IMR-90 (cell line): ENCODE data around the gene TMEM63A. TPM values are rescaled to one million over a fixed set of nuclear protein-coding genes. Genes with fewer than 3 reads are reported as not detected.

Experiments used
- ATAC-seq: fragments of 200-7000 bp; cut with Tn5 transposase; 2 replicates; pipeline ENCODE4 v1.9.1; 2020; ENCODE audit warnings: low read depth, mild to moderate bottlenecking, moderate library complexity
- BruUV-seq: library from RNA; stranded (reverse); fragments of 400-500 nt; replicated peaks from 2 replicates; lab custom pipeline; 2021; lab: Mats Ljungman, UMichigan
- CTCF ChIA-PET: fragments of 300-600 bp; formaldehyde crosslinking; extraction: SDS; loops from one replicate; lab custom pipeline; 2021; ENCODE audit warnings: antibody characterized with exemption; lab: Yijun Ruan, JAX
- POLR2A ChIA-PET: fragments of 300-600 bp; sonication (Branson Sonifier 250); formaldehyde crosslinking; loops from one replicate; lab custom pipeline; 2022; ENCODE audit warnings: antibody characterized with exemption; ENCODE audit not compliant: unreplicated experiment; lab: Charles Lee
- DNase-seq: peaks from one replicate; pipeline ENCODE4 v3.0.0; 2013
- H2AFZ ChIP-seq: replicated peaks from 2 replicates; pipeline ENCODE3; 2013; ENCODE audit warnings: low read length, mild to moderate bottlenecking; ENCODE audit not compliant: poor library complexity
- H2AK5ac ChIP-seq: 2 replicates; pipeline ENCODE4 v1.6.1; 2013; ENCODE audit warnings: low read depth, low read length, inconsistent platforms
- H2AK9ac ChIP-seq: replicated peaks from 2 replicates; pipeline ENCODE3; 2013; ENCODE audit warnings: mild to moderate bottlenecking, low read depth, low read length, moderate library complexity; ENCODE audit not compliant: poor library complexity
- H2BK120ac ChIP-seq: 2 replicates; pipeline ENCODE4 v1.6.1; 2013; ENCODE audit warnings: low read depth, low read length, inconsistent platforms
- H2BK15ac ChIP-seq: 3 replicates; pipeline ENCODE4 v1.6.1; 2013; ENCODE audit warnings: low read depth, low read length, inconsistent platforms
- H2BK20ac ChIP-seq: 2 replicates; pipeline ENCODE4 v1.6.1; 2013; ENCODE audit warnings: low read depth, mild to moderate bottlenecking, inconsistent platforms, low read length, moderate library complexity
- H2BK5ac ChIP-seq: 2 replicates; pipeline ENCODE4 v1.6.1; 2013; ENCODE audit warnings: mild to moderate bottlenecking, low read depth, low read length, inconsistent platforms; ENCODE audit not compliant: poor library complexity, severe bottlenecking
- H3K14ac ChIP-seq: replicated peaks from 2 replicates; pipeline ENCODE4 v1.6.1; 2013; ENCODE audit warnings: low read depth, low read length, inconsistent platforms
- H3K18ac ChIP-seq: 2 replicates; pipeline ENCODE4 v1.6.1; 2013; ENCODE audit warnings: low read depth, low read length, control low read depth
- H3K23ac ChIP-seq: 2 replicates; pipeline ENCODE4 v1.6.1; 2013; ENCODE audit warnings: low read depth, low read length, inconsistent platforms
- H3K27ac ChIP-seq: 2 replicates; pipeline ENCODE4 v1.5.1; 2013; ENCODE audit warnings: mild to moderate bottlenecking, control low read depth, low read length; ENCODE audit not compliant: insufficient read depth
- H3K27me3 ChIP-seq: 2 replicates; pipeline ENCODE4 v1.6.1; 2013; ENCODE audit warnings: low read length; ENCODE audit not compliant: control insufficient read depth, insufficient read depth
- H3K36me3 ChIP-seq: 2 replicates; pipeline ENCODE4 v1.6.1; 2013; ENCODE audit warnings: low read length, mixed read lengths; ENCODE audit not compliant: control insufficient read depth, insufficient read depth
- H3K4ac ChIP-seq: 2 replicates; pipeline ENCODE4 v1.6.1; 2013; ENCODE audit warnings: low read depth, low read length, inconsistent platforms
- H3K4me1 ChIP-seq: 2 replicates; pipeline ENCODE4 v1.6.1; 2013; ENCODE audit warnings: low read length, mixed read lengths; ENCODE audit not compliant: control insufficient read depth, insufficient read depth
- H3K4me2 ChIP-seq: 2 replicates; pipeline ENCODE4 v1.6.1; 2013; ENCODE audit warnings: low read depth, mild to moderate bottlenecking, control low read depth, low read length, moderate library complexity
- H3K4me3 ChIP-seq: 2 replicates; pipeline ENCODE4 v1.5.1; 2013; ENCODE audit warnings: low read depth, mild to moderate bottlenecking, control low read depth, low read length, moderate library complexity; ENCODE audit not compliant: insufficient read depth
- H3K56ac ChIP-seq: 2 replicates; pipeline ENCODE4 v1.6.1; 2013; ENCODE audit warnings: low read length, inconsistent platforms; ENCODE audit not compliant: insufficient read depth; ENCODE audit errors: extremely low read depth
- H3K79me1 ChIP-seq, 2 experiments: 2 replicates each; pipeline ENCODE4 v1.6.1; 2013; ENCODE audit warnings: low read length in 2 of 2, inconsistent platforms in 1 of 2, low read depth in 1 of 2
- H3K9ac ChIP-seq: 2 replicates; pipeline ENCODE4 v1.6.1; 2013; ENCODE audit warnings: low read depth, low read length, control low read depth
- H3K9me1 ChIP-seq: 2 replicates; pipeline ENCODE4 v1.6.1; 2013; ENCODE audit warnings: low read length, inconsistent platforms; ENCODE audit not compliant: insufficient read depth
- H3K9me3 ChIP-seq: 2 replicates; pipeline ENCODE4 v1.6.1; 2013; ENCODE audit warnings: low read length; ENCODE audit not compliant: control insufficient read depth, insufficient read depth
- H4K20me1 ChIP-seq: 2 replicates; pipeline ENCODE4 v1.6.1; 2013; ENCODE audit warnings: low read length, inconsistent platforms; ENCODE audit not compliant: insufficient read depth
- H4K5ac ChIP-seq: 2 replicates; pipeline ENCODE4 v1.6.1; 2013; ENCODE audit warnings: mild to moderate bottlenecking, low read depth, low read length, control low read depth
- H4K8ac ChIP-seq, 2 experiments: 2 replicates each; pipeline ENCODE4 v1.6.1; 2013; ENCODE audit warnings: low read depth in 2 of 2, low read length in 2 of 2, control low read depth in 1 of 2, inconsistent platforms in 1 of 2
- H4K91ac ChIP-seq: 2 replicates; pipeline ENCODE4 v1.6.1; 2013; ENCODE audit warnings: low read depth, low read length, inconsistent platforms; ENCODE audit not compliant: insufficient read depth
- RFX5 ChIP-seq: IDR thresholded peaks from 2 replicates; pipeline ENCODE4 v1.8.0; 2012; ENCODE audit warnings: low read depth, mild to moderate bottlenecking, low read length, moderate library complexity
- WGBS, 2 experiments: methylation state at CpG; one replicate each; pipeline versions ENCODE4 v1.1.5 to v1.1.7; 2013; ENCODE audit warnings: missing lambda C conversion rate in 2 of 2; ENCODE audit not compliant: insufficient read length in 1 of 2; ENCODE audit errors: extremely low coverage in 2 of 2; 5-methylcytosine and 5-hydroxymethylcytosine counted together
- dilution Hi-C: fragments of 300-500 bp; cut with HindIII; formaldehyde crosslinking; loops from one replicate; pipeline ENCODE4 v1.14.3; 2018; ENCODE audit warnings: low sequenced_read_pairs; ENCODE audit not compliant: unreplicated experiment
- in situ Hi-C: fragments of 300-500 bp; cut with MboI; formaldehyde crosslinking; loops from 3 replicates; pipeline ENCODE4 v1.14.3; 2019; ENCODE audit warnings: low sequenced_read_pairs, inconsistent platforms, mixed read lengths
- intact Hi-C: fragments of 100-400 bp; cut with micrococcal nuclease; formaldehyde crosslinking; loops from 2 replicates; pipeline ENCODE4 v1.10.0; 2022
- polyA plus RNA-seq, 3 experiments: library from polyadenylated mRNA; depleted of rRNA; stranded (reverse); fragments of >200 nt; gene quantifications; 2 replicates each; pipeline ENCODE4 v1.2.3, GENCODE V29; 2012; ENCODE audit warnings: low replicate concordance in 1 of 3
- total RNA-seq: library from RNA; depleted of rRNA; stranded (reverse); fragments of >200 nt; gene quantifications from 2 replicates; pipeline ENCODE4 v1.2.3, GENCODE V29; 2012

TMEM63A gene
- total and polyA plus RNA-seq, 2 of the 4 experiments (the other 2 are of a cell fraction), result 4.7 to 23.3 TPM

- peaks cover 26% of the 10 kb centered on the region; the same call in 1 of the 2 replicates for H3K36me3 ChIP-seq
- ChIA-PET POLR2A (no interaction called here), CTCF (no interaction called here)
- no peak overlapping the region for H2AK9ac ChIP-seq
- H3K79me1 ChIP-seq, result no peaks in the 10 kb centered on the region
- intact Hi-C loops (loop anchor here (10.0 kb wide), 1 partner anchor 135 kb away; no protein-coding TSS in a partner anchor), in situ Hi-C loops (loop anchor here (10.0 kb wide), 1 partner anchor 365 kb away; no protein-coding TSS in a partner anchor), dilution Hi-C loops (no loop called here)
- no peak overlapping the region for H3K4me3 ChIP-seq
- H3K9ac ChIP-seq, result no peak overlapping the region
- H3K27me3 ChIP-seq, result no peaks in the 10 kb centered on the region
- no peak overlapping the region for H3K18ac ChIP-seq
- no peak overlapping the region for H3K23ac ChIP-seq
- no peak overlapping the region for H2BK15ac ChIP-seq
- no peak for TF ChIP-seq RFX5
- H2BK20ac ChIP-seq, result no peak overlapping the region
- no peaks in the 10 kb centered on the region for H3K9me3 ChIP-seq
- H3K56ac ChIP-seq, result no peak overlapping the region
- H4K91ac ChIP-seq, result no peak overlapping the region
- no peaks in the 10 kb centered on the region; the same call in 1 of the 2 replicates for H3K4me1 ChIP-seq
- no peaks in the 10 kb centered on the region for H4K20me1 ChIP-seq
- no peak overlapping the region for H4K5ac ChIP-seq
- no peak overlapping the region for H2AK5ac ChIP-seq
- no TSS peak for BruUV-seq
- H3K4ac ChIP-seq, result no peak overlapping the region
- no CpG with 5 or more reads among the region's 1 CpG for WGBS, 2 experiments
- no peak overlapping the region for H2BK120ac ChIP-seq
- no peak overlapping the region for H2BK5ac ChIP-seq
- no peak overlapping the region for H2AFZ ChIP-seq
- no peak overlapping the region for H3K14ac ChIP-seq
- no peak for DNase-seq
- ATAC-seq, result no peak
- no peaks in the 10 kb centered on the region for H3K9me1 ChIP-seq
- no peak overlapping the region for H4K8ac ChIP-seq
- H3K27ac ChIP-seq, result no peak overlapping the region
- H3K4me2 ChIP-seq, result no peak overlapping the region
Observed at GRCh38 chr1:225840223-225840610, 42.0 kb downstream of the TMEM63A start.
